CD4-positive, alpha-beta T cell (primary cell): ENCODE data around the gene FRA10AC1. TPM values are rescaled to one million over a fixed set of nuclear protein-coding genes. Genes with fewer than 3 reads are reported as not detected.

ENCODE experiments used
- ATAC-seq: fragments of 200-7000 bp; cut with Tn5 transposase; one replicate; pipeline ENCODE4 v1.10.0; 2022; ENCODE audit warnings: mild to moderate bottlenecking; ENCODE audit not compliant: poor library complexity
- CTCF ChIA-PET: fragments of 350-600 bp; sonication (Branson Sonifier 250); formaldehyde crosslinking; loops from one replicate; lab custom pipeline; 2021; ENCODE audit warnings: antibody characterized with exemption, inconsistent platforms; lab: Charles Lee
- POLR2A ChIA-PET: fragments of 350-600 bp; sonication (Branson Sonifier 250); formaldehyde crosslinking; loops from one replicate; lab custom pipeline; 2021; ENCODE audit warnings: antibody characterized with exemption, inconsistent platforms; lab: Charles Lee
- DNase-seq, 14 experiments: peaks; one replicate each; pipeline ENCODE4 v3.0.0-alpha.2; 2013 to 2020; ENCODE audit warnings: mixed read lengths in 2 of 14
- H3K27ac ChIP-seq, 2 donors: one replicate each; pipeline versions ENCODE4 v1.5.1 to v1.7.0; 2013; ENCODE audit warnings: low read length in 2 of 2, low read depth in 1 of 2, mild to moderate bottlenecking in 1 of 2
- H3K27me3 ChIP-seq, 2 experiments: 1 replicate in 1 of 2; 2 replicates in 1 of 2; pipeline versions ENCODE4 v1.6.1 to v1.7.0; 2013; ENCODE audit warnings: low read length in 2 of 2, control low read depth in 1 of 2, mild to moderate bottlenecking in 1 of 2, moderate library complexity in 1 of 2; ENCODE audit not compliant: insufficient read depth in 2 of 2, control insufficient read depth in 1 of 2
- H3K36me3 ChIP-seq: one replicate; pipeline ENCODE4 v1.6.1; 2013; ENCODE audit warnings: low read length, control low read depth; ENCODE audit not compliant: insufficient read depth
- H3K4me1 ChIP-seq: one replicate; pipeline ENCODE4 v1.6.1; 2013; ENCODE audit warnings: low read length, control low read depth; ENCODE audit not compliant: insufficient read depth
- H3K4me3 ChIP-seq: one replicate; pipeline ENCODE4 v1.5.1; 2013; ENCODE audit warnings: mild to moderate bottlenecking, low read length, moderate library complexity
- H3K9me3 ChIP-seq, 2 experiments: 1 replicate in 1 of 2; 2 replicates in 1 of 2; pipeline versions ENCODE4 v1.6.1 to v1.7.0; 2013; ENCODE audit warnings: low read length in 2 of 2, mild to moderate bottlenecking in 2 of 2, control low read depth in 1 of 2, moderate library complexity in 1 of 2; ENCODE audit not compliant: control insufficient read depth in 1 of 2, insufficient read depth in 1 of 2
- H3K27ac Mint-ChIP-seq: one replicate; pipeline ENCODE4 v1.8.0; 2020; ENCODE audit warnings: mixed read lengths
- H3K27me3 Mint-ChIP-seq: one replicate; pipeline ENCODE4 v1.8.0; 2021; ENCODE audit warnings: mixed read lengths
- H3K36me3 Mint-ChIP-seq: one replicate; pipeline ENCODE4 v1.8.0; 2021; ENCODE audit warnings: low read depth, mixed read lengths
- H3K4me1 Mint-ChIP-seq: one replicate; pipeline ENCODE4 v1.8.0; 2021; ENCODE audit warnings: low read depth, mixed read lengths
- H3K4me3 Mint-ChIP-seq: one replicate; pipeline ENCODE4 v1.8.0; 2020; ENCODE audit warnings: mild to moderate bottlenecking, mixed read lengths
- H3K9me3 Mint-ChIP-seq: one replicate; pipeline ENCODE4 v1.8.0; 2020; ENCODE audit warnings: mixed read lengths
- CTCF ChIP-seq: fragments of 200-600 bp; IDR thresholded peaks from one replicate; pipeline ENCODE4 v1.8.0; 2022; ENCODE audit warnings: antibody characterized with exemption, mild to moderate bottlenecking
- intact Hi-C, 2 experiments: fragments of 100-400 bp; cut with DNase I in 1 of 2; cut with micrococcal nuclease in 1 of 2; formaldehyde crosslinking; loops; one replicate each; pipeline versions ENCODE4 v1.15.1 to v1.9.0; 2023 to 2025; cut with DNase I, micrococcal nuclease
- total RNA-seq, 174 experiments: library from RNA in 2 of 174; stranded (reverse) in 2 of 174; gene quantifications; one replicate each; pipeline ENCODE4 v1.2.3 and lab custom pipeline; 2021 to 2026

FRA10AC1 gene
- total RNA-seq, 2 experiments from 2014 or later = 10.0 to 10.3 TPM

- Histone ChIP-seq H3K27ac (no peak overlapping the region), H3K4me1 (no peaks in the 10 kb centered on the region), H3K36me3 (no peaks in the 10 kb centered on the region), H3K9me3 (no peaks in the 10 kb centered on the region), H3K27me3 (no peaks in the 10 kb centered on the region), H3K4me3 (no peak overlapping the region)
- intact Hi-C loops = loop anchor here in 1 of 2 experiments (10.0 kb wide), 1 partner anchor 863 kb away; the partner anchor contains the start of gene EXOC6
- ATAC-seq = no peak
- H3K4me1 Mint-ChIP-seq = peaks cover 7% of the 10 kb centered on the region
- POLR2A ChIA-PET = no interaction called here
- H3K9me3 Mint-ChIP-seq = no peaks in the 10 kb centered on the region
- H3K36me3 Mint-ChIP-seq = no peaks in the 10 kb centered on the region
- no peak for TF ChIP-seq CTCF
- H3K4me3 Mint-ChIP-seq = no peak overlapping the region
- peaks cover under 1% of the 10 kb centered on the region for H3K27me3 Mint-ChIP-seq
- CTCF ChIA-PET = no interaction called here
- no peak for DNase-seq
- no peak overlapping the region for H3K27ac Mint-ChIP-seq
These were observed 5.2 kb upstream of the FRA10AC1 start for GRCh38 chr10:93707623-93708022.

GRCh38 chr10:93704451-93704850 is 2.1 kb upstream of the FRA10AC1 start:
- ATAC-seq = no peak
- Mint-ChIP-seq H3K4me3 (peak overlapping the region; percentile 65), H3K27ac (no peak overlapping the region), H3K36me3 (peaks cover 4% of the 10 kb centered on the region), H3K9me3 (no peaks in the 10 kb centered on the region), H3K27me3 (no peaks in the 10 kb centered on the region), H3K4me1 (peaks cover 9% of the 10 kb centered on the region)
- Histone ChIP-seq H3K4me1 (peaks cover 5% of the 10 kb centered on the region), H3K36me3 (peaks cover under 1% of the 10 kb centered on the region), H3K4me3 (no peak overlapping the region), H3K27me3 (no peaks in the 10 kb centered on the region), H3K27ac (no peak overlapping the region), H3K9me3 (no peaks in the 10 kb centered on the region)
- CTCF ChIA-PET = no interaction called here
- POLR2A ChIA-PET = interaction anchor here (1.2 kb wide), 1 partner anchor 189 kb away, joined by 4 read pairs; the partner anchor contains the start of gene SLC35G1
- no peak for TF ChIP-seq CTCF
- no peak for DNase-seq
- intact Hi-C loops = loop anchor here in 1 of 2 experiments (5.0 to 10.0 kb wide), 3 partner anchors 188 to 1112 kb away; partner anchors contain the start of genes EXOC6, KIF11 and SLC35G1

GRCh38 chr10:93703841-93704240 is 1.4 kb upstream of the FRA10AC1 start:
- DNase-seq (no peak), ATAC-seq (no peak)
- Histone ChIP-seq H3K9me3 (no peaks in the 10 kb centered on the region), H3K27ac (no peak overlapping the region), H3K4me3 (no peak overlapping the region), H3K36me3 (peaks cover 6% of the 10 kb centered on the region), H3K4me1 (peaks cover 5% of the 10 kb centered on the region), H3K27me3 (no peaks in the 10 kb centered on the region)
- peaks cover 11% of the 10 kb centered on the region for H3K36me3 Mint-ChIP-seq
- ChIA-PET CTCF (no interaction called here), POLR2A (interaction anchor here (1.2 kb wide), 1 partner anchor 190 kb away, joined by 4 read pairs; the partner anchor contains the start of gene SLC35G1)
- no peaks in the 10 kb centered on the region for H3K27me3 Mint-ChIP-seq
- H3K9me3 Mint-ChIP-seq = no peaks in the 10 kb centered on the region
- TF ChIP-seq CTCF = no peak
- peaks cover 16% of the 10 kb centered on the region for H3K4me1 Mint-ChIP-seq
- peak overlapping the region; percentile 65 for H3K4me3 Mint-ChIP-seq
- intact Hi-C loops = loop anchor here in 1 of 2 experiments (2.0 to 10.0 kb wide), 5 partner anchors 188 to 1112 kb away; partner anchors contain the start of genes EXOC6, KIF11, NOC3L and SLC35G1
- no peak overlapping the region for H3K27ac Mint-ChIP-seq
